GM12872 (cell line): Measurements from ENCODE around the gene PTPRD.

ENCODE experiments used
- TF ChIP-seq, protein P1 (sequence below): IDR thresholded peaks from 3 replicates; pipeline ENCODE4 v1.5.1; 2011; ENCODE audit warnings: low read depth, mild to moderate bottlenecking, low read length, moderate library complexity; ENCODE audit not compliant: insufficient read depth

The PTPRD gene

DNA sequence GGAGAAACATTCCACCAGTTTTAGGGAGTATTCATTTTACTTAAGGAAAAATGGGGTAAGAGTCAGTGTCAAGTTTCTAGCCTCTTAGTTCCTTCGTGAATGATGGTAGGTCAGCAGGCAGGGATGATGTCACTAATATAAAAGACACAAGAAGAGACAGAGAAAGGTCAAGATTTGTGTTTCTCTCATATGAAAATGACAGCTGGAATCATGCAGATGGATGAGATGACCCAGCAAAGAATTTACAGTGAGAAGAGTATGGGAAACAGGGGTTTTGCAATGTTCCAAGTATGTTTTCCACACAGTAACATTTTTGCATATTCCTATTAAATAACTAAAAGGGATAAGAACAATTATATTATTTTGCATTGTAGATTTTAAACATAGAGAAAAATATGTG lies 2063.6 kb downstream of the PTPRD start:
- TF ChIP-seq, protein P1, sequence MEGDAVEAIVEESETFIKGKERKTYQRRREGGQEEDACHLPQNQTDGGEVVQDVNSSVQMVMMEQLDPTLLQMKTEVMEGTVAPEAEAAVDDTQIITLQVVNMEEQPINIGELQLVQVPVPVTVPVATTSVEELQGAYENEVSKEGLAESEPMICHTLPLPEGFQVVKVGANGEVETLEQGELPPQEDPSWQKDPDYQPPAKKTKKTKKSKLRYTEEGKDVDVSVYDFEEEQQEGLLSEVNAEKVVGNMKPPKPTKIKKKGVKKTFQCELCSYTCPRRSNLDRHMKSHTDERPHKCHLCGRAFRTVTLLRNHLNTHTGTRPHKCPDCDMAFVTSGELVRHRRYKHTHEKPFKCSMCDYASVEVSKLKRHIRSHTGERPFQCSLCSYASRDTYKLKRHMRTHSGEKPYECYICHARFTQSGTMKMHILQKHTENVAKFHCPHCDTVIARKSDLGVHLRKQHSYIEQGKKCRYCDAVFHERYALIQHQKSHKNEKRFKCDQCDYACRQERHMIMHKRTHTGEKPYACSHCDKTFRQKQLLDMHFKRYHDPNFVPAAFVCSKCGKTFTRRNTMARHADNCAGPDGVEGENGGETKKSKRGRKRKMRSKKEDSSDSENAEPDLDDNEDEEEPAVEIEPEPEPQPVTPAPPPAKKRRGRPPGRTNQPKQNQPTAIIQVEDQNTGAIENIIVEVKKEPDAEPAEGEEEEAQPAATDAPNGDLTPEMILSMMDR, result no peak

- TF ChIP-seq, protein P1, result no peak
Measured at GRCh38 chr9:8543219-8543618, 2069.6 kb downstream of the PTPRD start.

DNA sequence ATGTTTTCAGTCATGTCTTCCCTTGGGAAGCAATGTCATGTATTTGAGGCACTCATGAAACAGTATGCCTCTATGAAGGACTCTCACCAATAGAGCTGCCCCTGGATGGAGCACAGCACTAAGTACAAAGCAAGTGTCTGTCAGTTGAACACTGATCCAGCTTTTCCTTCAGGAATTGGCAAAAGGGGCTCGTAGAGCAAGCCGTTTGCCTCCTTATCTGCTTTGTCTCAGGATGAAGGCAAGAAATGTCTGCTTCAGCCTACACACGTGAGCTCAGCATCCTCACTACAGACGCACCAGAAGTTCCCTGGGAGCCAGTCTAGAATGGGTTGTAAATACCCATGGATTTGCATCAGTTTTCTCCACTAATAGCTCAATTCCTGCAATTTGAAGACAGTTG lies 2070.3 kb downstream of the PTPRD start:
- TF ChIP-seq, protein P1, result no peak

- TF ChIP-seq, protein P1, result no peak
Measured at GRCh38 chr9:8539681-8540197, 2073.1 kb downstream of the PTPRD start.

- TF ChIP-seq, protein P1, result no peak
Measured at GRCh38 chr9:8536845-8537244, 2076.0 kb downstream of the PTPRD start.

DNA sequence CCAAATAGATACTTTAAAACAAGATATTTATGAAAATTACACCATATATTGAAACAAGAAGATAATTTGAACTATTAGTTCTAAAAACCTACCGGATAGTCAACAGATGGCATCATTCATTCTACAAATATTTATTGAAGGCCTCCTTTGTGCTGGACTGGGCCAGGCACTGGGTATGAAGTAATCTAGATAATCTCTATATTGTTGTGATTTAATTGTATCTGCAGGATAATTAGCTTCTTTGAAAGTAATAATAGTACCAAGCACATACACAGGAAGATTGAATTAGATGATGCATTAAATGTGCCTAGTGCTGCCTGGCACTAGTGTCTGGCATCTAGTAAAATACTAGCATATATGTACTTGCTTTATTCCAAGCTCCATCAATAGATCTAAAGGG lies 2078.0 kb downstream of the PTPRD start:
- TF ChIP-seq, protein P1, result no peak

GRCh38 chr9:8533681-8534080 lies 2079.1 kb downstream of the PTPRD start:
- TF ChIP-seq, protein P1, result no peak

DNA sequence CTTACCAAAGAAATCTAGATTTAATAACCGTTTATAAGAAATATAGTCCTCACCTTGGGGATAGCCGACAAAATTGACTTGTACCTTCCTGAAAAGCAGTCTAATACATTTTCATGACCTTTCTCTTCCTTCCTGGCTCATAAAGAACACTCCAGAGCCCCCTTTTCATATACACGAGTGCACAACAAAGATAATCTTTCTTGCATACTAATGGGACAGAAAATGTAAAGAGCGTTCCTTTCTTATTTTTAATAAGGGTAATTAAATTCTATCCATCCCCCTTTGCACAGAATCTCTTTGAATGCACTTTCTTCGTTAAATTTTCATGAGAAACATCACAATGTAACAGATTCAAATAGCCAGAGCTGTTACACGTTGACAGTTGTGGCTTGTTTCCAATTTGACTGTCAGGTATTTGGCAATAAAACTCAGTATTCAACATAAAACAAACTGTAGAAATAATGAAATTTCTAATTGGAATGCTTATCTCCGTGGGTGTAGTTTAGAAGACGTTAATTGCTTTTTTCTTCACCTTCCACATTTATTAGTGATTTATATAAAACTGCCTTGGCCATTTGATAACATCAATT lies 2080.9 kb downstream of the PTPRD start:
- TF ChIP-seq, protein P1, result no peak
